SIG-M5 (cell line): ENCODE measurements around the gene SYT1.

ENCODE experiments used
- DNase-seq: peaks from one replicate; lab custom pipeline; 2025; lab: John Stamatoyannopoulos, UW

Gene SYT1

DNA sequence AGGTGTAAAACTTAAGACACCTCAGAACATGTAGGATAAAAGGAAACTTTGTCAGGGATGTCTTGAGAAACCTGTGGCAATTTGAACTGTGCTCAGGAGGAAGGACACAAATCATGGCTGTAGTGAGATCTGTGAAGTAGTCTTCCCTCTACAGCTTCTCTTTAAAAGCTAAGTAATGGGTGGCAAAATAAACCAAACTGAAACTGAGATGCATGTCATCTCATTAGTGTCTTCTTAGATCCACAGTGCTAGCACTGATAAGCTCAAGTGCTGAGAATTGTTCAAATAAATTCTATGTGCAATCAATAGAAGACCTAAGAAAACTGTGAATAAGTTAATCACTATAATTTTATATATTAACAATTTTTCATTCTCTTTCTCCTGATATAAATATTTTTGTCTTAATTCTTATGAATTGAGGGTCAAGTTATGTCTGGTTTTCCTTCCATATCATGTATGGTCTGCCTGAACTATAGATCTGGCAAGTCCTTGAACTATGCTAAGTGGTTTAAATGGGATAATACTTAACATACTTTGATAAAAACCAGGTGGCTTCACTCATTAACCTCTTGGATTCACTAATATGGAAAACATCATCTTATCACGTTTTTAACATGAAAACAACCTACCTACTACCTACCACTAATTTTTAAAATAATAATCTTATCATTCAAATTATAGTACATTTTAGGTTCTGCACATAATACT is 27.2 kb downstream of the SYT1 start:
- DNase-seq = no peak

DNA sequence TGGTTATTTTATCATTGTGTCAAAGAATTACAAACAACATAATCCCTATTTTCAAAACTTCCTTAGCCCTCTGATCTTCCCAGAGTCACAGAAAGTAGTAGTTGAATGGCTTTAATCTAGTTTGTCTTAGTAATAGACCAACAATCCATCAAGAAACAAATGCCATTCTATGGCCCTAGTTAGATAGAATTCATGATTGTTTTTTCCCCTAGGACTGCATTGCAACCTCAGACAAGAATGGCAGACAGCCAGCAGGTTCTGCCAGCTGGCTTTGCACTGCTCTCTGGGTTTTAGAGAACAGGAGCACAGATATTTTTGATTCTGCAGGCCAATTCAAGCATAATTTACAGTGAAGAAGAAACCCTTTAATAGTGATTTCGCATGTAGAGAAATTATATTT is 33.8 kb downstream of the SYT1 start:
- no peak for DNase-seq

DNA sequence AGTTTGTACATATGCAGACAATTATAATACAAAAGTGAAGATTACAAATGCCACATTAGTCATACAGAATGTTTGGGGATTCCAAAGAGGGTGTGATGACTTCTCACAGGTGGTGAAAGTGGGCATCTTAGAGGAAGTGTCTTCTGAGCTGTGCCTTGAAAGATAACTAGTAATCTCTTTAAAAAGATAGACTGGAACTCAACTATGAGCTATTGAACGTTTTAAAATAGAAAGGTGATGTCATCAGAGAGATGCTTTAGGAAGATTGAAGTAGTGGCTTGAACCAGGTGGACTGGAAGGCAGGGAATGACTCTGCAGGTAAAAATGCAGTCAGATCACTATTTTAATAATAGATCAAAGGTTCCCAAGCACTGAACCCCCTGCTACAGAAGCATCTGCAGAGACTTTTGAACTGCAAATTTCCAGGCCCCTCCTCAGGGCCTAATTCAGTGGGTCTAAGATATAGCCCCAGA is 50.3 kb downstream of the SYT1 start:
- no peak for DNase-seq

DNA sequence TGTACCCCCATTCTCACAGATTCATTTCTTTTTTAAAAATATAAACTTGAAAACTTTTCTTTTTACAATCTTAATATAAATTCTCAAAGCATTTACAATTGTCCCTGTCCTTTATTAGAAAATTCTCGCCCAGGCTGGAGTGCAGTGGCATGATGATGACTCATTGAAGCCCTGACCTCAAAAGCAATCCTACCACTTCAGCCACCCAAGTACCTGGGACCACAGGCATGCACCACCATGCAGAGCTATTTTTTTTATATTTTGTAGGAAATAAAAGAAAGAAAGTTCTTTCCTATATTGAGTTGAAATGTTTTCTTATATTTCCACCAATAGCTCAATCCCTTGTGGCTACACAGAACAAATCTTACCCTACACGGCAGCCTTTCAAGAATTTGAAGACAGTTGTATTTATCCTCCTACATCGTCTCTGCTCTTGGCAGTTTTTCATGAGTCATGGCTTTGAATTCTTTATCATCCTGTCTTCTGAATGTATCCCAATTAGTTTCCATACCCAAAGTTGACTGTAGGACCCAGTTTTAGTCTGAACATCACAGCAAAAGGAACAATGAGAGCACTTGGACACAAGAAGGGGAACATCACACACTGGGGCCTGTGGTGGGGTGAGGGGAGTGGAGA is 52.4 kb downstream of the SYT1 start:
- no peak for DNase-seq

- no peak for DNase-seq
Observed at GRCh38 chr12:78917513-78917912, 52.9 kb downstream of the SYT1 start.

DNA sequence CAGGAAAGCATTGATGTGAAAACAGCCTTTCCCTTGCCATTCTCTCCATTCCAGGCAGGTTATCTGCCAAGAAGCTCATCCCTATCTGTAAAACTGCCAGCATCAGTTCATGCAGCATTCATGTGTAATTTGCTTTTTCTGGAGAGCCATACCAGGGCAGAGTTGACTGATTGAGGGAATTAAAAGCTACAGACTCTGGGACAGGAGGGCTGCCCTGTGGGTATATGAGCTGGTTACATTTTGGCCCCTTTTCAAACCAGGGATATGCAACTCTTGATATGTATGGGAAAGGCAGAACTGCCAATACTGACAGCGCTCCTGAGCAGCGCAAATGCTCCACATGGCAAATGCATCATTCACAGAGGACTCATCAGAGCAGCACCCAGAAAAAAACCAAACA is 53.7 kb downstream of the SYT1 start:
- no peak for DNase-seq

DNA sequence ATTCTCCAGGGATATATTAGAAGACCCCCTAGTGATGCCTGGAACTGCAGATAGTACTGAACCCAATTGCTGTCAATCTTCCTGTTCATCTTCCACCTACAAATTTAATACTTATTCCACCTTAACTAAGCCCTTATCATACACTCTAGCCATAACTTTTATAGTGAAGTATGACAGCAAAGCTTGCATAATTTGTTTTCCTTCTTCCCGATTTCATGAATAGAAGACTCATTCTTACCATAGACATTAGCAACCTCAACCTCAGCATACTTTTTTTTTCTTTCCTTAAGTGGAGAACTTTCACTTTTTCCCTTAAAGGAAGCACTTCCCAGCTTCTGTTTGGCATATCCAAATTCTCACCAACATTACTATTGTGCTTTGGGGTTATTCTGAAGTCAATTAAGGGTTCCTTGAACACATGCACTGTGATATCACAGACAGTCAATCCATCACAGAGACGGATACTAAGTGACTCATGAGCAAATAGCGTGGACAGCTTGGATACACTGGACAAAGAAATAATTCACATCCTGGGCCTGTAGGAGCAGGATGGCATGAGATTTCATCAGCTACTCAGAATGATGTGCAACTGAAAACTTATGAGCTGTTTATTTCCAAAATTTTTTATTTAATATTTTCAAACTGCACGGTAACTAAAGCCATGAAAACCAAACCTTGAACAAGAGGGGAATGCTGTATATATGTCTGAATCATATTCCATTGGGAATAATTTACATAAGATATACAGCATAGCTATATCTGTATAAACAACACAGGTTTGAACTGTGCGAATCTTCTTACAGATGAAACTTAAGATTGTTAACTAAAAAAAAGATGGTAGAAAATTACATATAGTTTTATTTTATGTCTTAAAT is 63.9 kb downstream of the SYT1 start:
- no peak for DNase-seq

DNA sequence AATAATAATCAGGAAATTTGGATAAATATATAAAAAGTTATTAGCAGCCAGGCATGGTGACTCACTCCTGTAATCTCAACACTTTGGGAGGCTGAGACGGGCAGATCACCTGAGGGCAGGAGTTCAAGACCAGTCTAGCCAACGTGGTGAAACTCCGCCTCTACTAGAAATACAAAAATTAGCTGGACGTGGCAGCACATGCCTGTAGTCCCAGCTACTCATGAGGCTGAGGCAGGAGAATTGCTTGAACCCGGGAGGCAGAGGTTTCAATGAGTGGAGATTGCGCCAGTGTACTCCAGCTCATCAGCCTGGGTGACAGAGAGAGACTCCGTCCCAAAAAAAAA is 64.5 kb downstream of the SYT1 start:
- DNase-seq = no peak

DNA sequence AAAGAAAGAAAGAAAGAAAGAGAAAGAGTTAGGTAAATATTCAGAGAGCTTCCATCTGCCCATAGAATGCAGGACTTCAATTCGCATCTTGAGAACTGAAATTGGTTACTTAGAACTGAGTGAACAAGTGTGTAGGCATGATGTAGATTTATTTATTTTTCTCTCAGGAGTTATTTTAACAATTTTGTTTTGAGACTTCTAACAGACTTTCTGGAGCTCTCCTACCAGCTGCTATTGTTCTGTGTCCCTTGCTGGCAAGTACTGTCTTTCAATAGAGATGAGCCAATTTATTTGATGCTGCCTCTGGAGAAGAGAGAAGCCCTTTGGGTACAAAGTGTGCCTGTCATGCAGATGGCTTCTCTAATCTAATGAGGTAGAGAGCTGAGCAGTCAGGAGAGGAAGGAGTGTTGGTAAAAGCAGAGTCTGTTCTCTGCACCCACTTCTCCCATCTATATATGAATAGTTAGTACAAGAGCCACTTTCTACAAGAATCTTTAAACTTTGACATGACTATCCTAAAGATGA is 67.0 kb downstream of the SYT1 start:
- no peak for DNase-seq

DNA sequence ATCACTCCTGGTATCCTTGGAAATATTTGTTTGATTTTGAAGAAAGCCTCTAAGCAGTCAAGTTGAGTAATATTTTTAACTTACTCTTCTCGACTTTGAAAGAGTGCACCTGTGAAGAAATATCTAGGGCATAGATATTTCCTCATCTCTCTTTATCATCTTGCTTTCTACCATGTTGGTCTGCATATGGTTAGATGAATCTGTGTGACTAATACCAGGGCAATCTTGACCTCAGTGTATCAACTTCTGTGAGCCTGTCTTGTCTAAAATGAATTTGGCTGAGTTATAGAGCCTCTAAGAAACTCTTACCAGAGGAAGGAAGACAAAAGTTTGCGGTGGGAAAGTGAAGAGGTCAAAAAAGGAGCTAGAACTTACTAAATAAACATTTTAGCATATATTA is 68.4 kb downstream of the SYT1 start:
- DNase-seq = no peak

DNA sequence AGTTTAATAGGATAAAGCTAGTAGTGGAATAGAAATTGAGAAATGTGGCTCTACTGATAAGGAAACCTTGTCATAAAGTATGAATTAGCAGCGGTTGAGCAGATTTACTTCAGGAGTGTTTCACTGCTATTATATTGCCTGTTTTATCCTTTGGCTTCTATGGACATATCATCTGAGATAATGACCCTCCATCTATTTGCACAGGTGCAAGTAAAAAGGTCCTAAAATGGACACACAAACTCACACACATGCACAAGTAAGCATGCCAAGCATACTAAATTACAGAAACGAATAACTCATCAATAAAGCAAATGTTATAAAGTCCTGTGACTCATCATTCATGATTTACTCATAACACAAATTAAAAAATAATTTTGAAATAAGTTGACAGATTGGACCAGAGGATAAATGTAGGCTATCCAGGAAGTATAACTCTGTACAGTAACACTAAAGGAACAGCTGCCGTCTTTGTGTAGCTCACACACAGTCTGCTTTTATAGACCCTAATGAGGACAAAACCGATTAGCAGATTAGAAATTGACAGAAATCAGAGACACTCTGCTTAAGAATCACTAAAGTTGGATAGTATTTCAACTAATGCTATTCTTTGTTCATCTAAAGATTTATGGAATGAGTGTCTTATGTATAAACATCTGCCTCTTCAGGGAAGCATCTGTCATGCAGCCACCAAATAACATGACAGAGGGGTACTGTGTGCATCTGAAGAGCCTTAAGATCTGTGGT is 73.9 kb downstream of the SYT1 start:
- DNase-seq = no peak

GRCh38 chr12:78949532-78949931 is 85.0 kb downstream of the SYT1 start:
- DNase-seq = no peak

- no peak for DNase-seq
Observed at GRCh38 chr12:78951803-78952551, 87.4 kb downstream of the SYT1 start.

DNA sequence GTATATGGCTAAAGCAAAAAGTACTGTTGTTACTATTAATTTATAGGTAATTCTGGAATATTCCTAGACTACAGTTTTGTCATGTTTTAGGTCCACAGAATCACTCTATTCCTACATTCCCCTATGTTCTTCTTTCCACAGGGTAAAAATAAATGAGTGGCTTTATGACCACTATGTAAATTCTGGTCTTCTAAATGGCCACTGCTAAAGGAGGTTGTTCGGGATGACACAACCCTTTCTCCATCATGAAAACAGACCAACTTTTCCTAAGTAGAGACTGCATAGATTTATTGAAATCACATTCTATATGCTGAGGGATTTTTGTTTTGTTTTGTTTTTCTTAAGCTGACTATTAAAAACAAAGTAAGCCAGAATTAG is 88.0 kb downstream of the SYT1 start:
- DNase-seq = no peak

DNA sequence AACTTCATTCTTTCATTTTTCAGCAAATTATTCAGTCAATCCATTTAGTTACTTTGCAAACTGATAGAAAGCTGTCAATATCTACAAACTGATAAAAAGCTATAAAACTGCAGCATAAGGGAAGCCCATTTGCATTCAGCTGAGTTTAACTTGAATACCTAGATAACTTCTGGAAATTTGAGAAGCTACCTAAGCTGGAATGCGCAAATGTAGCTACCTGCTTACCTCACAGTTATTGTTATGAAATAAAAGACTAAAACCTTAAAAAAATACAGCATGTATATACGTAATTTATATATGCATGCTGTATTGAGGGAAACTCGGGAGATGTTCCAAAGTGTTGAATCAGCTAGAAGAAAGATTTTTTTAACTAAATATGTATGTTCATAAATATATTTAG is 94.4 kb downstream of the SYT1 start:
- no peak for DNase-seq

DNA sequence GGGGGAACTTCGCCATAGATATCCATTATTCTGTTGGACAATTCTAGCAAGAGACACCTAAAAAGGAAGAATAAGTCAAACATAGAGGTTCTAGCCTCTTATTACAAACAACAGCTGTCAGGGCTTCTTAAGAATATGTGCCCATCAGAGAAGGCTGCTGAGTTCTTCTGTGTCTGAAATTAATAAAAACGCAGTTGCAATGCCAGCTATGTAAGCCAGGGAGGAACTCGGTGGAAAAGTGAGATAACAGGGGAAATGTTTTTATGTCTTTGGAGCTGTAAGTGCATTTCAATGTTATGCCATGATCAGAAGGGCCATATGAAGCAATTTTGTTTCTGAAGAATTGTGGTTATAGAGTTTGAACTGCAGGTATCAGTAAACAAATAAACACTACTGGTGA is 95.0 kb downstream of the SYT1 start:
- DNase-seq = no peak

- DNase-seq = no peak
Observed at GRCh38 chr12:78961171-78961570, 96.6 kb downstream of the SYT1 start.

- DNase-seq = no peak
Observed at GRCh38 chr12:78963439-78964227, 99.1 kb downstream of the SYT1 start.

- DNase-seq = no peak
Observed at GRCh38 chr12:78964521-78964920, 99.9 kb downstream of the SYT1 start.

DNA sequence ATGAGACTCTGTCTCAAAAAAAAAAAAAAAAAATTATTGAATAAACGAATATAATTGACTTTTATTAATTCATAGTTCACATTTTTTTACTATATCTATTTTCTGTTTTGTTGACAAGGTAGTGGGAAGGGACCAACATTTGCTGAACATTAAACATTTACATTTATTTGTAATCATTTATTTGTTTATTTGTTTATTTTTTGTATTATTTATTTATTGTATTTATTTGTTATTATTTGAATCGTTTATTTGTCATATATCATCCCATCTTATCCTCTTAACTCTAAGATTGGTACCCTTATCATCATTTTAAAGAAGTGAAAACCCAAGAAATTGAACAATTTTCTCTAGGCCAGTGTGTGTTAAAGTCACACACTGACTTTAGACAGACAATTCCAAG is 101.5 kb downstream of the SYT1 start:
- DNase-seq = no peak

DNA sequence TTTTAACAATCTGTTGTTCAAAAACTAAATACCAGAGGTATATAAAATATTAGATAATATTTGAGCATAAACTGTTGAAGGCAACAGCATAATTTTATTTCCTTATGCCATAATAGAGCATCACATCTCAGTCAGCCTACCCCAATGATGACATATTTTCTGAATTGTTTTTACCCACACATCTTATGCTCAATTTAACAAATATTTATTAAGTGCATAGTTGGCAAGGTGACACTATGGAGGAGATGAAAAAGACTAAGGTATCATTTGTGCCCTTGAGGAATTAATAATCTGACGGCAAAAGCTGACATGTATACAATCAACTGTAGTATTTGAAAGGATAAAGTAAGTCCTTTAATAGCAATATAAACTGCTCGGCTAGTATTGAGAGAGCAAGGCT is 102.4 kb downstream of the SYT1 start:
- DNase-seq = no peak
